Smooth muscle cell (in vitro differentiated cells): Measurements from ENCODE around the gene ARID2. TPM values are rescaled to one million over a fixed set of nuclear protein-coding genes. Genes with fewer than 3 reads are reported as not detected.

ENCODE experiments used
- DNase-seq: peaks from one replicate; lab custom pipeline; 2025; ENCODE audit not compliant: unreplicated experiment; lab: John Stamatoyannopoulos, UW
- H2AFZ ChIP-seq: fragments of 200-600 bp; sonication (generic); 2 replicates; pipeline ENCODE4 v1.6.0; 2016; ENCODE audit warnings: antibody characterized with exemption, low read depth, mild to moderate bottlenecking
- H3F3A ChIP-seq: fragments of 200-600 bp; sonication (generic); 2 replicates; pipeline ENCODE4 v1.6.0; 2017; ENCODE audit warnings: antibody characterized with exemption, low read depth
- H3K27ac ChIP-seq: fragments of 200-600 bp; sonication (generic); 2 replicates; pipeline ENCODE4 v1.5.1; 2016; ENCODE audit warnings: low read depth, mild to moderate bottlenecking
- H3K27me3 ChIP-seq: fragments of 200-600 bp; sonication (generic); 2 replicates; pipeline ENCODE4 v1.6.1; 2016; ENCODE audit warnings: low read depth, mild to moderate bottlenecking
- H3K36me3 ChIP-seq: fragments of 200-600 bp; sonication (generic); 2 replicates; pipeline ENCODE4 v1.5.1; 2016; ENCODE audit warnings: low read depth
- H3K4me1 ChIP-seq: fragments of 200-600 bp; sonication (generic); 2 replicates; pipeline ENCODE4 v1.5.1; 2016; ENCODE audit warnings: low read depth
- H3K4me2 ChIP-seq: fragments of 200-600 bp; sonication (generic); 2 replicates; pipeline ENCODE4 v1.6.0; 2016; ENCODE audit warnings: mild to moderate bottlenecking
- H3K4me3 ChIP-seq: fragments of 200-600 bp; sonication (generic); 2 replicates; pipeline ENCODE4 v1.5.1; 2016; ENCODE audit warnings: mild to moderate bottlenecking
- H3K79me2 ChIP-seq: fragments of 200-600 bp; sonication (generic); 2 replicates; pipeline ENCODE4 v1.6.0; 2016; ENCODE audit warnings: low read depth, mild to moderate bottlenecking
- H3K9ac ChIP-seq: fragments of 200-600 bp; sonication (generic); 2 replicates; pipeline ENCODE4 v1.6.0; 2016; ENCODE audit warnings: low read depth
- H3K9me3 ChIP-seq: fragments of 200-600 bp; sonication (generic); replicated peaks from 2 replicates; pipeline ENCODE4 v1.5.1; 2016; ENCODE audit warnings: low read depth
- H4K20me1 ChIP-seq: fragments of 200-600 bp; sonication (generic); 2 replicates; pipeline ENCODE4 v1.6.0; 2016; ENCODE audit warnings: low read depth
- CTCF ChIP-seq: fragments of 200-600 bp; sonication (generic); IDR thresholded peaks from 2 replicates; pipeline ENCODE4 v1.5.1; 2017; ENCODE audit warnings: borderline replicate concordance, mild to moderate bottlenecking, antibody characterized with exemption; ENCODE audit not compliant: insufficient read depth, poor library complexity, severe bottlenecking
- WGBS: methylation state at CpG from one replicate; pipeline ENCODE4 v1.1.7; 2016; ENCODE audit warnings: low lambda C conversion rate; 5-methylcytosine and 5-hydroxymethylcytosine counted together
- polyA plus RNA-seq: library from polyadenylated mRNA; unstranded; fragments of >200 nt; fragmentation: Nextera tagmentation; extraction: Ambion mirVana; gene quantifications from 2 replicates; pipeline ENCODE4 v1.2.1, GENCODE V29; 2016
- total RNA-seq: library from RNA; depleted of rRNA; stranded (reverse); fragments of >200 nt; gene quantifications from 2 replicates; pipeline ENCODE4 v1.2.3, GENCODE V29; 2014

The ARID2 gene
- total and polyA plus RNA-seq, 2 experiments from 2014 or later, result 9.9 to 36.2 TPM

DNA sequence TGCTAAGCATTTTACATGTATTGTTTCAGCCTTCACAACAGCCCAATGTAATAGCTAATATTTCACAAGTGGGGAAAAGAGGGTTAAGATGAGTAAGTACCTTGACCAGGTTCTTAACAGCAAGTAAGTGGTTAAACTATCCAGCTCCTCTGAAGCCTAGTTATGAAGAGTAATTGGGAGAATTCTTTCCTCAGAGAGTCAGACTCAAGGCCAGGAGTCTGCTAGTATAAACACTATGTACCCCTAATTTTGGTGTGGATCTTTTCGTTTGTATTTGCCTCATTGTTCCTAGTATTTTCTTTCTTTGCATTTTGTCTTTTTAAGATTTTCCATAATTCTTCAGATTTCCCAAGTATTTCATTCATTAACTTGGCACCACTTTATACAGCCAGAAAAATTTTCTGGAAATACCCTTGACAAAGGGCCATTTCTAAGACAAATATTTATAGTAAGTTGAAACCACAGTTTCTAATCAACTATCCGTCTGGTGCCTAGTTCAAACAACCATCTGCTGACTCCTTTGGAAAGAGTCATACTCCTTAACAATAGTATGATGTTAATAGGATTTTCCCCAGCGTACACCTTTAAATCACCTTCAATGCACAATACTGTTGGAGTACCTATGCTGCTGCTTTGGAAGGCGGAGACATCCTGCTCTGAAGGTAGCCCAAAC lies 179.7 kb downstream of the ARID2 start:
- Histone ChIP-seq H2AFZ (no peak overlapping the region), H3K79me2 (no peaks in the 10 kb centered on the region), H3K27me3 (no peaks in the 10 kb centered on the region), H3K9ac (no peak overlapping the region), H3K4me1 (no peaks in the 10 kb centered on the region), H3F3A (no peaks in the 10 kb centered on the region), H4K20me1 (peaks cover 6% of the 10 kb centered on the region), H3K9me3 (no peaks in the 10 kb centered on the region), H3K4me2 (no peak overlapping the region), H3K27ac (no peak overlapping the region), H3K36me3 (no peaks in the 10 kb centered on the region), H3K4me3 (no peak overlapping the region)
- 80% methylated on average over 4 of the region's 4 CpGs for WGBS
- no peak for DNase-seq
- TF ChIP-seq CTCF, result no peak

GRCh38 chr12:45912774-45913173 lies 183.3 kb downstream of the ARID2 start:
- no peak overlapping the region for H3K9ac ChIP-seq
- H3K4me3 ChIP-seq, result no peak overlapping the region
- WGBS, result 83% methylated on average over 3 of the region's 3 CpGs
- H3K27me3 ChIP-seq, result no peaks in the 10 kb centered on the region
- no peaks in the 10 kb centered on the region for H3K36me3 ChIP-seq
- H3F3A ChIP-seq, result no peaks in the 10 kb centered on the region
- no peak overlapping the region for H2AFZ ChIP-seq
- H3K9me3 ChIP-seq, result no peaks in the 10 kb centered on the region
- peaks cover 6% of the 10 kb centered on the region for H4K20me1 ChIP-seq
- no peak for DNase-seq
- H3K27ac ChIP-seq, result no peak overlapping the region
- no peak overlapping the region for H3K4me2 ChIP-seq
- no peak for TF ChIP-seq CTCF
- no peaks in the 10 kb centered on the region for H3K79me2 ChIP-seq
- no peaks in the 10 kb centered on the region for H3K4me1 ChIP-seq

GRCh38 chr12:45913631-45914030 lies 184.1 kb downstream of the ARID2 start:
- Histone ChIP-seq H2AFZ (no peak overlapping the region), H3K9ac (no peak overlapping the region), H3K4me1 (no peaks in the 10 kb centered on the region), H4K20me1 (peaks cover 6% of the 10 kb centered on the region), H3K36me3 (no peaks in the 10 kb centered on the region), H3K4me2 (no peak overlapping the region), H3K27me3 (no peaks in the 10 kb centered on the region), H3F3A (no peaks in the 10 kb centered on the region), H3K27ac (no peak overlapping the region), H3K9me3 (no peaks in the 10 kb centered on the region), H3K79me2 (no peaks in the 10 kb centered on the region), H3K4me3 (no peak overlapping the region)
- no peak for TF ChIP-seq CTCF
- DNase-seq, result no peak
- 81% methylated on average over 2 of the region's 2 CpGs for WGBS

- DNase-seq, result no peak
- WGBS, result 0% methylated on average over 1 of the region's 1 CpG
- H3K27ac ChIP-seq, result peak overlapping the region; percentile 30
- no peak overlapping the region for H2AFZ ChIP-seq
- no peak for TF ChIP-seq CTCF
- H3K9me3 ChIP-seq, result no peaks in the 10 kb centered on the region
- no peaks in the 10 kb centered on the region for H3K79me2 ChIP-seq
- H4K20me1 ChIP-seq, result peaks cover 6% of the 10 kb centered on the region
- no peaks in the 10 kb centered on the region for H3K36me3 ChIP-seq
- H3K27me3 ChIP-seq, result no peaks in the 10 kb centered on the region
- H3K4me3 ChIP-seq, result no peak overlapping the region
- H3K4me2 ChIP-seq, result no peak overlapping the region
- H3K4me1 ChIP-seq, result no peaks in the 10 kb centered on the region
- no peak overlapping the region for H3K9ac ChIP-seq
- peaks cover under 1% of the 10 kb centered on the region for H3F3A ChIP-seq
Observed at GRCh38 chr12:45914090-45914489, 184.6 kb downstream of the ARID2 start.
